MM.1S (cell line): ENCODE data around the gene KRTAP19-8.

Source experiments
- EZH2 ChIP-seq: fragments of 300-600 bp; sonication (generic); optimal IDR thresholded peaks from 2 replicates; pipeline ENCODE3; 2017; ENCODE audit warnings: low read depth, mild to moderate bottlenecking, antibody characterized with exemption, low read length, mixed read lengths
- EZH2phosphoT487 ChIP-seq: fragments of 300-600 bp; sonication (generic); IDR thresholded peaks from 2 replicates; pipeline ENCODE4 v1.6.1; 2018; ENCODE audit warnings: antibody characterized with exemption, low read length
- TF ChIP-seq, protein P1 (sequence below): fragments of 300-600 bp; sonication (generic); IDR thresholded peaks from 2 replicates; pipeline ENCODE4 v1.5.1; 2016; ENCODE audit warnings: antibody characterized with exemption, low read length, mixed read lengths

DNA sequence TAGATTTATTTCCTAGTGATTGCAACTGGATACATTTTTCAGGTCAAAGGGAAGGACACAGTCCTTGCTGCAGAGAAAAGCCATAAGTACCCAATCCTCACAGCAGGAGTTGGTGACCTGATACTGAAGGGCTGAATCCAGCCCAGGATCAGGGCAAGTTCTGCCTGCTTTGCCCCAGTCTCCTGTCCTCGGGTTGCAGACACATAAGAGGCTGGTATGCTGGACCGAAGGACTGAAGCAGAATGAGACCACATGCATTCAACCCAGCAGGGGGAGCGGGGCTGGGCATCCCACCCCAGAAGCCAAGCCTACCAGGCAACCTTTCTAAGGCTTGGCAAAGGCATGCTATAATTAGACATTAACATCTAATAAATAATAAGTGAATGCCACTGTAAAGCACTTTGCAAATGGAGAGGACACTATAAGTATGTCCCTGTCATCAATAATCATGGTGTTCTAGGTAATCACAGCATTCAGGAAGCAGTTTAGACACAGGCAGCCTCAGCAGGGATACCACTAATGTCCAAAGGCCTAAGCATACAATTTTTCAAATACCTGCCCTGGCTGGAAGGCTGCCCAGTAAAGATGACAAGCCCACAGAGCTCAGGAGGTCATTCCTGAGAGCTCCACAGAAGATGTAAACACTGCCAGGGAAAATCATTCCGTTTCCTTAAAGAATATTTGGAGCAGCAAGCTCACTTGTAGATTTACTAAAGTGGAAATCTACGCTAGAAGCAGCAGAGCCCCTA, 47.6 kb downstream of the KRTAP19-8 start:
- TF ChIP-seq, protein P1, sequence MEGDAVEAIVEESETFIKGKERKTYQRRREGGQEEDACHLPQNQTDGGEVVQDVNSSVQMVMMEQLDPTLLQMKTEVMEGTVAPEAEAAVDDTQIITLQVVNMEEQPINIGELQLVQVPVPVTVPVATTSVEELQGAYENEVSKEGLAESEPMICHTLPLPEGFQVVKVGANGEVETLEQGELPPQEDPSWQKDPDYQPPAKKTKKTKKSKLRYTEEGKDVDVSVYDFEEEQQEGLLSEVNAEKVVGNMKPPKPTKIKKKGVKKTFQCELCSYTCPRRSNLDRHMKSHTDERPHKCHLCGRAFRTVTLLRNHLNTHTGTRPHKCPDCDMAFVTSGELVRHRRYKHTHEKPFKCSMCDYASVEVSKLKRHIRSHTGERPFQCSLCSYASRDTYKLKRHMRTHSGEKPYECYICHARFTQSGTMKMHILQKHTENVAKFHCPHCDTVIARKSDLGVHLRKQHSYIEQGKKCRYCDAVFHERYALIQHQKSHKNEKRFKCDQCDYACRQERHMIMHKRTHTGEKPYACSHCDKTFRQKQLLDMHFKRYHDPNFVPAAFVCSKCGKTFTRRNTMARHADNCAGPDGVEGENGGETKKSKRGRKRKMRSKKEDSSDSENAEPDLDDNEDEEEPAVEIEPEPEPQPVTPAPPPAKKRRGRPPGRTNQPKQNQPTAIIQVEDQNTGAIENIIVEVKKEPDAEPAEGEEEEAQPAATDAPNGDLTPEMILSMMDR, result no peak
- TF ChIP-seq EZH2phosphoT487 (no peak), EZH2 (no peak)
